ENCODE results near the gene RNFT1.
"Not testable (repeated sequence)": the region's sequence is repeated elsewhere in the genome, so short reads cannot be mapped to it uniquely, and the experiment has no call there.

The RNFT1 gene

GRCh38 chr17:59920637-59921036 lies 43.9 kb downstream of the RNFT1 start:
- not testable (repeated sequence) for H3K4me3 ChIP-seq (ENCODE audit: low read depth, low read length); H3K27me3 ChIP-seq (ENCODE audit: control insufficient read depth, insufficient read depth, low read length); H3K9me3 ChIP-seq (ENCODE audit: control insufficient read depth, insufficient read depth, low read length); H3K4me1 ChIP-seq (ENCODE audit: control insufficient read depth, insufficient read depth, low read length); H3K9ac ChIP-seq (ENCODE audit: low read depth, low read length); H3K36me3 ChIP-seq (ENCODE audit: control insufficient read depth, insufficient read depth, low read length)

- H3K9me3 ChIP-seq (ENCODE audit: control insufficient read depth, insufficient read depth, low read length), result no peaks in the 10 kb centered on the region
- H3K4me1 ChIP-seq (ENCODE audit: control insufficient read depth, insufficient read depth, low read length), result no peaks in the 10 kb centered on the region
- no peak overlapping the region for H3K9ac ChIP-seq (ENCODE audit: low read depth, low read length)
- H3K36me3 ChIP-seq (ENCODE audit: control insufficient read depth, insufficient read depth, low read length), result no peaks in the 10 kb centered on the region
- no peak overlapping the region for H3K4me3 ChIP-seq (ENCODE audit: low read depth, low read length)
- H3K27me3 ChIP-seq (ENCODE audit: control insufficient read depth, insufficient read depth, low read length), result no peaks in the 10 kb centered on the region
Observed at GRCh38 chr17:59916446-59916845, 48.1 kb downstream of the RNFT1 start.

- no peaks in the 10 kb centered on the region for H3K4me1 ChIP-seq (ENCODE audit: control insufficient read depth, insufficient read depth, low read length)
- no peak overlapping the region for H3K9ac ChIP-seq (ENCODE audit: low read depth, low read length)
- no peak overlapping the region for H3K4me3 ChIP-seq (ENCODE audit: low read depth, low read length)
- H3K36me3 ChIP-seq (ENCODE audit: control insufficient read depth, insufficient read depth, low read length), result no peaks in the 10 kb centered on the region
- no peaks in the 10 kb centered on the region for H3K9me3 ChIP-seq (ENCODE audit: control insufficient read depth, insufficient read depth, low read length)
- H3K27me3 ChIP-seq (ENCODE audit: control insufficient read depth, insufficient read depth, low read length), result no peaks in the 10 kb centered on the region
Observed at GRCh38 chr17:59914274-59914854, 50.2 kb downstream of the RNFT1 start.

GRCh38 chr17:59907467-59907866 lies 57.1 kb downstream of the RNFT1 start:
- H3K9ac ChIP-seq (ENCODE audit: low read depth, low read length), result no peak overlapping the region
- no peaks in the 10 kb centered on the region for H3K36me3 ChIP-seq (ENCODE audit: control insufficient read depth, insufficient read depth, low read length)
- no peaks in the 10 kb centered on the region for H3K27me3 ChIP-seq (ENCODE audit: control insufficient read depth, insufficient read depth, low read length)
- H3K4me3 ChIP-seq (ENCODE audit: low read depth, low read length), result no peak overlapping the region
- H3K9me3 ChIP-seq (ENCODE audit: control insufficient read depth, insufficient read depth, low read length), result no peaks in the 10 kb centered on the region
- H3K4me1 ChIP-seq (ENCODE audit: control insufficient read depth, insufficient read depth, low read length), result no peaks in the 10 kb centered on the region

- H3K4me3 ChIP-seq (ENCODE audit: low read depth, low read length), result no peak overlapping the region
- no peaks in the 10 kb centered on the region for H3K4me1 ChIP-seq (ENCODE audit: control insufficient read depth, insufficient read depth, low read length)
- H3K36me3 ChIP-seq (ENCODE audit: control insufficient read depth, insufficient read depth, low read length), result no peaks in the 10 kb centered on the region
- no peaks in the 10 kb centered on the region for H3K9me3 ChIP-seq (ENCODE audit: control insufficient read depth, insufficient read depth, low read length)
- no peaks in the 10 kb centered on the region for H3K27me3 ChIP-seq (ENCODE audit: control insufficient read depth, insufficient read depth, low read length)
- no peak overlapping the region for H3K9ac ChIP-seq (ENCODE audit: low read depth, low read length)
Observed at GRCh38 chr17:59903455-59903854, 61.1 kb downstream of the RNFT1 start.

Data from iPS-15b (cell line).